GM18519 (cell line): Measurements from ENCODE around the gene RHAG.
"Not testable (repeated sequence)": the region's sequence is repeated elsewhere in the genome, so short reads cannot be mapped to it uniquely, and the experiment has no call there.

Experiments used
- ATAC-seq: cut with Tn5 transposase; IDR thresholded peaks from one replicate; pipeline ENCODE4 v1.9.1; 2021; ENCODE audit warnings: mild to moderate bottlenecking, moderate library complexity; ENCODE audit not compliant: unreplicated experiment, low FRiP score

Gene RHAG

DNA sequence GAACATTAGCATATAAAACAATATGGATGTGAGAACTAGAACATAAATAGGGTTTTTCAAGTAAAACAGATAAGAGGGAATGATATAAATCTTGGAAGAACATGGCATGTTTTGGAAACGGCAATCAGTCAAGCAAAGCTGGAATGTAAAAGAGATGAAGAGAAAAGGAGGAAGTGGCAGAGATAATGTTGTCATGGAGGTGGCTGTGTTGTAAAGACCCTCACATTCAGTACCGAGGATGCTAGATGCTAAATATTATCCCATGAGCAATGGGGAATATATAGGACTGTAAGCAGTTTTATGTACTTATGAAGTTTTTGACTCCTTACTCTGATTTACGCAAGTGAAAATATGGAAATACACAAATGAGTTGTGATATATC lies 702 bp upstream of the RHAG start:
- no peak for ATAC-seq

DNA sequence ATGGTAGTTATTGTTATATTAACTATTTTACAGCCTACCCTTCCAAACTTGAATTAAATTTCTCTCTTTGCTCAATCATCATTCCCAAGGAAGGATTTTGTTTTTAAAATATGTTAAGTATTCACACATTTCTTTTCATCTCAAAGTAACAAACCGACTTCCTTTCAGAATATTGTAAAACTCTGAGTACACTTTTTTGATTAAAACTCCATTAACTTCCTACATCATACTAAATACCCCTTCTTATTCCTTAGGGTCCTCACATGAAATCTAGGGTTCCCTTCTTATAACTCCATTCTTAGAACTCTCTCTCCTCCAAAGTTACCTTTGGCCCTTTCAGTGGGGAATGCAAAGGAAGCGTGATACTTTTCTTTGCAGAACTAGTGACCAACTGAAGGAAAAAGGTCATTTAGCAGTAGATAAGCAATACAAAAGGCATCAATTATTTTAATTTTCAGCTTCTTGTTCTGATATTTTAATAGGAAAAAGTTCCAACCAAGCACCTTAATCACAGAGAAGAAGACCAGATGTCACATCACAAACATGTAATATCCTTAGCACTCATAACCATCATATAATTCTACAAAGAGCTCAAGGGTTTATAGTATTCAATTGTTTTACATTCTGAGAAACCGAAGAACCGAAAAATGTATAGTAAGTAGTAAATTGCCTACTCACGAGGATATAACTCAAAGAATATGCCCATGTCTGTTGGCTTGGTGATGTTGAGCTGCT lies 494 bp downstream of the RHAG start:
- ATAC-seq = no peak

DNA sequence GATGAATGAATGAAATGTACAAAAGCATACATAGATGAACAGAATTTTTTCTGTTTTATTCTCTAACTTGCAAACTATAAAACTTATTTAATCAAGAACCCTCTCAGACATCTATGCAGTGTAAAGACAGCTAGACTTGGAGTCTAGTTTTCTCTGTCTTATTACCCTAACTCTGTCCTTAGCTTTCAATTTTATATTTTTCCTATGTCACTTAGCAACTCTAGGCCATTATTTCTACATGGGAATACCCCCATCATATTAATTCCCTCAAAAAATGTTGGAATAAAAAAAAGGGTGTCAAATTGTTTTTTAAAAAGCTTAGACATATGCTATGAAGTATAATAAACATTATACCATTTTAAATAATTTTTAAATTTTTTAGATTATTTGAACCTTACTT lies 1.2 kb downstream of the RHAG start:
- no peak for ATAC-seq

DNA sequence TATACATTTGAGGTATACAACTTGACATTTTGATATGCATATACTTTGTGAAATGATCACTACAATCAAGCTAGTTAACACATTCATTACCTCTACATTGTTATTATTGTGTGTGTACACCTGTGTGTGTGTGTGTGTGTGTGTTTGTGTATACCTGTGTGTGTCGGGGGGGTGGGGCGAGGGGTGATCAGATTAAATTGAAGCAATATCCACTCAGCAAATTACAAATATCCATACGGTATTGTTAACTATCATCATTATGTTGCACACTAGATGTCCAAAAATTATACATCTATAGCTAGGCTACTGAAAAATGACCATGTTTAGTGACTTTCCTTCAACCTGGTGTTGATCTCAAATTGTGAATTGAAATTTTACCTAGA lies 1.8 kb downstream of the RHAG start:
- ATAC-seq = no peak

DNA sequence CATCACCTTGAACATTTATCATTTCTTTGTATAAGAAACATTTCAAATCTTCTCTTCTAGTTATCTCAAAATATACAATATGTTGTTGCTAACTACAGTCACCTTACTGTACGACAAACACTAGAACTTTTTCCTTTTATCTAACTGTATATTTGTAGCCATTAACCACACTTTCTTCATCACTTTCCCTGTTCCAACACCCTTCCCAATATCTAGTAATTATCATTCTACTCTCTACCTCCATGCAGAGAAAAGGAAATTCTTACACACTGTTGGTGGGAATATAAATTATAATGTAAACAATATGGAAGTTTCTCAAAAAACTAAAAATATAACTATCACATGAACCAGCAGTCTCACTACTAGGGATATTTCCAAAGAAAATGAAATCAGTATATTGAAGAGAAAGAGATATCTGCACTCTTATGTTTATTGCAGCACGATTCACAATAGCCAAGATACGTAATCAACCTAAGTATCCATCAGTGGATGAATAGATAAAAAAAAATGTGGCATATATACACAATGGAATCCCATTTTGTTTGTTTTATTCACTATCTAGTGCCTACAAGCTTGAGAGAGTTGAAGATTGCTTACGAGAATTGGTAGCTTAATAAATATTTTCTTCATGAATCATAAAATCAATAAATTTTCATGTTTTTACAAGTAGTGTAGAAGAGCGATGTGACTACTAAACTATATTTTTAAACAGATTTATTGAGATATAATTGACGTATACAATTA lies 2.4 kb downstream of the RHAG start:
- ATAC-seq = no peak

- no peak for ATAC-seq
Measured at GRCh38 chr6:49633541-49633940, 3.1 kb downstream of the RHAG start.

DNA sequence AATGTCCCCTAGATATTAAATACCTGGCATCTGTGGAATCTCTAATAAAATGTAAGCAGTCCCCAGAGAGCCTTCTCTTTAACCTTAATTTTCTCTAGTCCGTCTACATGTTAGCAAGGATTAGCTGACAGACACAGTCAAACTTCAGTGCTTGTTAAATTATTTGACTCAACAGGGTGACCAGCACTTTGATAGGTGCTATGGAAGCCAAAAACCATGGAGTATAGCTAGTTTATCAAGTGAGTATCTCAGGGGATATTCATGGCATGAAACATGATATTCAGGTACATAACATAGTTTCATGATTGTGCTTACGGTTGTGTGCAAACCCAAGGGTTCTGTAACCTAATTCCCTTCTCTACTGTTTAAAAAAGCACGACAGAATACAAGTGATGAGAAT lies 3.9 kb downstream of the RHAG start:
- ATAC-seq = no peak

DNA sequence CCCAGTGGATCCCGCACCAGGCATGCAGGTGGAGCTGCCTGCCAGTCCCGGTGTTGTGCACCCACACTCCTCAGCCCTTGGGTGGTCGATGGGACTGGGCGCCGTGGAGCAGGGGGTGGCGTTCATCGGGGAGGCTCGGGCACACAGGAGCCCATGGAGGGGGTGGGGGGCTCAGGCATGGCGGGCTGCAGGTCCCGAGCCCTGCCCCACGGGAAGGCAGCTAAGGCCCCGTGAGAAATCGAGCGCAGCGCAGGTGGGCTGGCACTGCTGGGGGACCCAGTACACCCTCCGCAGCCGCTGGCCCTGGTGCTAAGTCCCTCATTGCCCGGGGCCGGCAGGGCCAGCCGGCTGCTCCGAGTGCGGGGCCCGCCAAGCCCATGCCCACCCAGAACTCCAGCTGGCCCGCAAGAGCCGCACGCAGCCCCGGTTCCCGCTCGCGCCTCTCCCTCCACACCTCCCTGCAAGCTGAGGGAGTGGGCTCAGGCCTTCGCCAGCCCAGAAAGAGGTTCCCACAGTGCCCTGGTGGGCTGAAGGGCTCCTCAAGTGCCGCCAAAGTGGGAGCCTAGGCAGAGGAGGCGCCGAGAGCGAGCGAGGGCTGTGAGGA lies 7.1 kb downstream of the RHAG start:
- not testable (repeated sequence) for ATAC-seq

GRCh38 chr6:49626811-49627210 lies 9.8 kb downstream of the RHAG start:
- ATAC-seq = no peak

DNA sequence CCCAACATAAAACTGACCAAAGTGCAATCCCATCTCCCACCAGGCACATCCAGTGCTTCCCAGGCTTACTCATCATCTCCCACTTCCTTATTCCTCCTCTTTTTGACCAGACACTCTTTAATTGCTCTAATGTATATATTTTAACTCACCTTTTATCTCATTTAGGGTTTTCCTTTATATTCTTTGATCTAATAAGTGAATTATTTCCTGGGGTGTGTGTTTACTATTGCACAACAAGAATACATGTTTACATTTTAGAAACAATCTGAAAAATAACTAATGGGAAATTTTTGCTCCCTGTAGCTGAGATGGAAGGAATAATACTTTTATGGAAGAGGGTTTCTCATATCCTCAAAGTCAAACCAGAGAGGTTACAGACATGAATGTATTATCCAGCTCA lies 18.4 kb downstream of the RHAG start:
- no peak for ATAC-seq

DNA sequence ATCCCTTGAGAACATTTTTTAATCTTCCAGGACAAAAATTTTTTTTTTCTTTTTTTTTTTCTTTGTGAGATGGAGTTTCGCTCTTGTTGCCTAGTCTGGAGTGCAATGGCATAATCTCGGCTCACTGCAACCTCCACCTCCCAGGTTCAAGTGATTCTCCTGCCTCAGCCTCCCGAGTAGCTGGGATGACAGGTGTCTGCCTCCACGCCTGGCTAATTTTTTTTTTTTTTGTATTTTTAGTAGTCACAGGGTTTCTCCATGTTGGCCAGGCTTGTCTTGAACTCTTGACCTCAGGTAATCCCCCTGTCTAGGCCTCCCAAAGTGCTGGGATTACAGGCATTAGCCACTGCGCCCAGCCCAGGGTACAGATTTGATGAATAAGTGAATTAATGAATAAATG lies 22.5 kb downstream of the RHAG start:
- ATAC-seq = not testable (repeated sequence)

- no peak for ATAC-seq
Measured at GRCh38 chr6:49609285-49609684, 27.4 kb downstream of the RHAG start.

GRCh38 chr6:49608275-49608674 lies 28.4 kb downstream of the RHAG start:
- ATAC-seq = not testable (repeated sequence)

GRCh38 chr6:49607391-49607982 lies 29.2 kb downstream of the RHAG start:
- no peak for ATAC-seq

- ATAC-seq = peak; percentile 98
Measured at GRCh38 chr6:49606721-49607390, 29.8 kb downstream of the RHAG start.

GRCh38 chr6:49604080-49604479 lies 32.6 kb downstream of the RHAG start:
- not testable (repeated sequence) for ATAC-seq

DNA sequence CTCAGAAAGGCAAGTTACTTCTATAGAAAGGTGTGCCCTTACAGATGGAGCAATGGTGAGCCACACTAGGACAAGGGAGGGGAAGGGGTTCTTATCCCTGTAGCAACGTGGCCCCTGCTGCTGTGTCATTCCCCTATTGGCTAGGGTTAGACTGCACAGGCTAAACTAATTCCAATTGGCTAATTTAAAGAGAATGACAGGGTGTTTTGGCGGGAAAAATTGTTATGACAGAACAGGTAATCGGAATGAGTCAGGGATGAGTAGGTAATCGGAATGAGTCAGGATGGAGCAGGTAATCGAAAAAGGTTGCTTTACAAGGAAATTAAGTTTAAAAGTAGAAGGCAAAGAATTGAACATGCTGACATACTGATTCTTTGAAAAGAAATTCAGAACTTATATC lies 49.4 kb downstream of the RHAG start:
- ATAC-seq = not testable (repeated sequence)

- no peak for ATAC-seq
Measured at GRCh38 chr6:49582529-49582928, 54.1 kb downstream of the RHAG start.

DNA sequence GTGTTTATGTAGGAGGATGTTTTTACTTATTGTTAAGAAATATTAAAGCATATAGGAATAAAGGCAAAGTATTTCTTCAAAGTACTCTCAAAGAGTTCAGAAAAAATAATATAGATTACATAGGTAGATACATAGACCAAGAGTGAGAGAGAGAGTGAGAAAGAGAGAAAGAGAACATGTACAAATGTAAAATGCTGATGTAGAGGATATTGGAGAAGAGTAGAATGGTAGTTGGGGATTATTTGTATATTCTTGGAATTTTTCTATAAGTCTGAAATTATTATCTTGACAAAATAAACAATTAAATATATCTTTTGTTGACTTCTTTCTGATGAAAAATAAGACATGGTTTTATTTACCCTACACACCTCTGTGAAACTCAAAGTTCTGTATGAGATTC lies 57.0 kb downstream of the RHAG start:
- no peak for ATAC-seq

GRCh38 chr6:49576618-49577017 lies 60.0 kb downstream of the RHAG start:
- no peak for ATAC-seq
